ENCODE results near the gene RIF1.

- TF ChIP-seq CREB5 (CRISPR knock-in tag; IDR thresholded peaks at IDR 0.05; ENCODE audit: low read depth) (no peak), OSR1 (CRISPR knock-in tag; IDR thresholded peaks at IDR 0.05) (no peak), ZFP30 (CRISPR knock-in tag; IDR thresholded peaks at IDR 0.05) (no peak), ZC3H10 (CRISPR knock-in tag; IDR thresholded peaks at IDR 0.05) (no peak), PATZ1 (CRISPR knock-in tag; IDR thresholded peaks at IDR 0.05; ENCODE audit: borderline replicate concordance) (no peak), RARB (CRISPR knock-in tag; IDR thresholded peaks at IDR 0.05) (no peak), ZFP3 (CRISPR knock-in tag; IDR thresholded peaks at IDR 0.05) (no peak), TSHZ2 (CRISPR knock-in tag; IDR thresholded peaks at IDR 0.05) (no peak), PPARA (CRISPR knock-in tag; IDR thresholded peaks at IDR 0.05; ENCODE audit: borderline replicate concordance) (no peak), POU6F1 (CRISPR knock-in tag; IDR thresholded peaks at IDR 0.05; ENCODE audit: borderline replicate concordance, low read depth) (no peak), ISL1 (CRISPR knock-in tag; IDR thresholded peaks at IDR 0.05) (no peak), ZNF8 (CRISPR knock-in tag; IDR thresholded peaks at IDR 0.05) (no peak)
Observed at GRCh38 chr2:151422917-151423439, 13.3 kb downstream of the RIF1 start.
